Skin epidermis (tissue), 12 donors: ENCODE results near the gene AGBL4.

Source experiments
- H3K27ac ChIP-seq, 21 experiments: fragments of 200-600 bp; sonication (generic) in 11 of 21; one replicate each; pipeline ENCODE4 v1.5.0; 2020; ENCODE audit warnings: mild to moderate bottlenecking in 3 of 21, inconsistent platforms in 2 of 21, moderate library complexity in 2 of 21
- H3K4me3 ChIP-seq, 7 experiments: fragments of 200-600 bp; sonication (generic) in 2 of 7; one replicate each; pipeline ENCODE4 v1.5.0; 2020; ENCODE audit warnings: inconsistent platforms in 2 of 7, mild to moderate bottlenecking in 2 of 7, moderate library complexity in 1 of 7

The AGBL4 gene

DNA sequence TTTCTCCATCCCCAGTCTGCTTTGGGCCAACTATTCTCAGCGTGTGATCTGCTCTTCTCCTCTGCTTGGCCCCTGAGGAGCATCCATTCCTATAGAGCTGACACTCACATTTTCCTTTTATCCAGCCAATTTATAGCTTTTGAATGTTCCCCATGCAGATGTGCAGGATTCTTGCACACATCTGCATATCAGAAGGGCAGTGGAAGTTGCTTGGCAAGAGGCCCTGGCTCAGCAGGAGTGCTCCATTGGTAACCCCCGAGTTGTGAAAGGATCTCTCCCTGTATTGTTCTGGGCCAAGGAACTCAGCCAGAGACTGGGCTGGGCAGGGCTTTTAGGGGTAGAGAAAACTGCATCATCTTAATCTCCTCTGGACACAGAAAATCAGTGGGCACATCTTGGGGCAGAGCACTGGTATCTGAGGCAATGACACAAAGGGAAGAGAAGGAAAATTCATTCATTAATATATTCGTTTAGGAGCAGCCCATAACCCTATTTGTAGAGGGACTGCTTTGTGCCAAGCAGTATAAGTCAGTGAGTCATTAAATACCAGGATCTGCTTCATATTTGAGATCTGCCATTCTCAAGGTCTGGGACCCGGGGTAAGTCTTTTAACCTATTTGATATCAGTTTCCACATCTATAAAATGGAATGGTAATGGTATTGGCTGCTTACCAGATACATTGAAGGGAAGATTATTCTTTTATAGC, 1216.0 kb downstream of the AGBL4 start:
- Histone ChIP-seq H3K27ac (no peak overlapping the region), H3K4me3 (no peak overlapping the region)

GRCh38 chr1:48803474-48803873, 1220.3 kb downstream of the AGBL4 start:
- H3K4me3 ChIP-seq = no peak overlapping the region

GRCh38 chr1:48794816-48795215, 1228.9 kb downstream of the AGBL4 start:
- Histone ChIP-seq H3K4me3 (no peak overlapping the region), H3K27ac (no peak overlapping the region)

More at GRCh38 chr1:48803474-48803873, 1220.3 kb downstream of the AGBL4 start:
- no peak overlapping the region for H3K27ac ChIP-seq

DNA sequence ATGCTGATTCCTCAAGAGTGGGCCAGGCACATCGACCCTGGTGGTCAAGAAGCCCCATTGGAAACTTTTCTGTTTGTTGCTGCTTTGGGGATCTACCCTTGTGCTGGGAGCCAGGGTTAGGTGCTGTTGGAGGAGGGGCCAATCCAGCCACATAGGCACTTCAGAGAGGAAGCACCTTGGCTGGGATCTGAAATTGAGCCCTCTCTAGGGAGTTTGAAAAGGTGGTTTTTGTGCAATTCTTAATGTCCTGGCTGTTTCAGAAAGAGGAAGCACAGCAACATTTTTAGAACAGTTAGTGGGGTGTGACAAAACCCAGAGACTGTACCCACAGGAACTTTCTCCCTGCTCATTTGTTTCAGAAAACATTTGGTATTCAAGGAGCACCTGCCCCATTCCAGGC, 1229.9 kb downstream of the AGBL4 start:
- Histone ChIP-seq H3K27ac (no peak overlapping the region), H3K4me3 (no peak overlapping the region)

GRCh38 chr1:48792961-48793360, 1230.8 kb downstream of the AGBL4 start:
- no peak overlapping the region for H3K27ac ChIP-seq
- no peak overlapping the region for H3K4me3 ChIP-seq

DNA sequence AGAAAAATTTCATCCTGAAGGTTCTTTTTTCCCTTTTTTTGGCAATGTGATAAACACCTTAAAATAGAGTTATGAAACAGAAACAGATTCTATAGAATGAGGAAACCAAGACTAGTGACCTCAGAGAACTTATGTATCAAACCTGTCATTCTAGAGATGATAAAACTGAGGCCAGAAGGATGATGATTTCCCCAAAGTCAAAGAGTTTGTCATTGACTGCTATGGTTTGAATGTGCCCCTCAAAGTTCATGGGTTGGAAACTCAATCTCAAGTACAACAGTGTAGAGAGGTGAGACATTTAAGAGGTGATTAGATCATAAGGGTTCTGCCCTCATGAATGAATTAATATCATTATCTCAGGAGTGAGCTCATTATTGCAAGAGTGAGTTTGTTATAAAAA, 1233.4 kb downstream of the AGBL4 start:
- no peak overlapping the region for H3K4me3 ChIP-seq
- no peak overlapping the region for H3K27ac ChIP-seq

GRCh38 chr1:48789903-48790302, 1233.9 kb downstream of the AGBL4 start:
- no peak overlapping the region for H3K27ac ChIP-seq

DNA sequence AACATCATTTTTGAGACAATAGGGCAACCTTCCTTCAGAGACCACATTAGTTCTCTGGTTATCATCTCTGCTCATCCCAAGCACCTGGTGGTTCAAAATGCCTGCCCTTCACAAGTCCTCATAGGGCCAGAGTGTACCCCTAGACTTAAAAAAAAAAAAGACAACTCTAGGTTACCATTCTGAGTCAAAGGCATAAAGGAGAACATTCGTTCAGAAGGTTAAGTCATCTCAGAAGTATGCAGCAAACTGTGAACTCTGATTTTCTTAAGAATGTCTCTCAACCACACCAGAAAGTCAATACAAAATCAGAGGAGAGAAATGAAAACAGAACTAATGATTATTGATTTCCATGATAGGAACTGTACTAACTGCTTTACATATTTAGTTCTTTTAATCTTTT, 1237.9 kb downstream of the AGBL4 start:
- no peak overlapping the region for H3K4me3 ChIP-seq
- H3K27ac ChIP-seq = no peak overlapping the region

More at GRCh38 chr1:48789903-48790302, 1233.9 kb downstream of the AGBL4 start:
- no peak overlapping the region for H3K4me3 ChIP-seq

DNA sequence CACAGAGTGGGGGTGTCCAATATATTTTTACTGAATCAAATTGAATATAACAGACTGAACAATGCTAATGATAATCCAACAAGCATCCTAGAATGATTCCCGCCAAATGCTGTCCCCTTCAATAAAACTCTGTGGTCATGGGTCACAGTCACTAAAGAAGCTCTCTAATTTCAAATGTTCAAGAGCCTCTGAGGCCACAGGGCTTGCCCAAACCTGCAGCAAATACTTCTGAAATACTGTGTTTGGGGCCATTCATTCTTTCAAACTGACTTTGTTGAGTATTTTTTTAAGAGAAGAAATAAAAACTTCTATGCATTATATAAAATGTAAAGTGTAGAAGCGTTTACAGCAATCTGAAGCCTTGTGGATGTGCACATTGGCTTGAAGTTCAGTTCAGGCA, 1239.5 kb downstream of the AGBL4 start:
- Histone ChIP-seq H3K4me3 (no peak overlapping the region), H3K27ac (no peak overlapping the region)

DNA sequence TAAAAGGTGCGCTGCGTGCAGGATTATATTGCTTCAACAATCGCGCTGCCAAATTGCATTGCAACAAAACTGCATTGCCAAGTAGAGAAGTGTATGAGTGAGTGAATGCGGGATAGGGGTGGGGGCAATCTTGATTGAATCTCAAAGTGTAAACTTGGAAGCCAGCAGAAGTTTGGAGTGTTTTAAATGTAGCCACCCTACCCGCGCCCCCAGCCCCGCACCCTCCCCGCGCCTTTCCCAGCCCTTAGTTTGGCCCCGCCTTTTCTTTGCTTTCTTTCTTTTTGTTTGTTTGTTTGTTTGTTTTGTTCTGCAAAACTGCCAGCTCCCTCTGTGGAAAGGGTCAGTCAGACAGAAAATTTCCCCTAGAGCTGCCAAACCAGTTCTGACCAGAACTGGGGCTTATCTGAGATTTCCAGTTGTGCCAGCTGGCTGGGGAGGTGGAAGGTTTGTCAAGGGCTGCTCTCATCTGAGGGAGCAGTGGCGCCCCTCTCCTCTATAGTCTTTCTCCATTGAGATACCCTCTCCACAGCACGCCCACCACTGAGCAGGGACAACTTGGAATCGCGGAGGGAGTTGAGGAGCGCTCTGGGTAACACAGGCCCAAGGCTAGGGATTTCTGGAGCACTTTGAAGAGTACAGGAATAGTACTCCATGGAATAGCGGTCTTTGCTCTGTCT, 1246.4 kb downstream of the AGBL4 start:
- H3K27ac ChIP-seq = peak overlapping the region in 8 of 21 experiments; percentile 6 to 95 (median 82)
- H3K4me3 ChIP-seq = peak overlapping the region; percentile 52 to 79 (median 65)

GRCh38 chr1:48776393-48777218, 1247.1 kb downstream of the AGBL4 start, which contains the start of gene BEND5:
Gene BEND5 (minus strand): TSS chr1:48776891. CDS start chr1:48776831, 60 bp downstream.
- Histone ChIP-seq H3K4me3 (peak within 1 kb of the TSS; percentile 52 to 79 (median 65)), H3K27ac (peak within 1 kb of the TSS in 19 of 21 experiments; percentile 7 to 95 (median 78))

DNA sequence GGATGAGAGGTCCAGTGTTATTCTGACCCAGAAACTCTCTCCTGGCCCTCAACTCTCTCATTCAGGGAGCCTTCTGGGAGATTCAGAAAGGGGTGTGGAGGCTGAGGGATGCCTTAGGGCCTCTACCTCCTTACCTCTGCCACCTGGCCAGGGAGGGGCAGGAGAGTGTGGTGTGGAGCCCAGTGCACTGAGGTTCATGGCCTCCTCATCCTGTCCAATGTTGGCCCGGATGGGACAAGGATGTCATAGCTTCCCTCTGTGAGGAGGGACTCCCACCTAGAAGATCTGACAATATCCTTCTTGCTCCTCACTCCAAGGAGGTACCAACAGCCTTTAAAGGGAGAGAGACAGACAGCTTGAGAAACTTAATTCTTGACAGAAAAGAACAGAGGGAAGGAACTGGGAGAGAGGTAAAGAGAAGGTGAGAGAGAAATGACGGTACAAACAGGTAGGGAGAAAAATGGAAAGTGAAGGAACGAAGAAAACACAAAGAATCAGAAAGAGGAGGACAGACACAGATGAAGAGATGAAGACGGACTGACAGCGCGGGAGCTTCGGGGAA, 1247.8 kb downstream of the AGBL4 start:
- Histone ChIP-seq H3K27ac (peak overlapping the region in 16 of 21 experiments; percentile 45 to 95 (median 80)), H3K4me3 (peak overlapping the region; percentile 52 to 79 (median 65))

DNA sequence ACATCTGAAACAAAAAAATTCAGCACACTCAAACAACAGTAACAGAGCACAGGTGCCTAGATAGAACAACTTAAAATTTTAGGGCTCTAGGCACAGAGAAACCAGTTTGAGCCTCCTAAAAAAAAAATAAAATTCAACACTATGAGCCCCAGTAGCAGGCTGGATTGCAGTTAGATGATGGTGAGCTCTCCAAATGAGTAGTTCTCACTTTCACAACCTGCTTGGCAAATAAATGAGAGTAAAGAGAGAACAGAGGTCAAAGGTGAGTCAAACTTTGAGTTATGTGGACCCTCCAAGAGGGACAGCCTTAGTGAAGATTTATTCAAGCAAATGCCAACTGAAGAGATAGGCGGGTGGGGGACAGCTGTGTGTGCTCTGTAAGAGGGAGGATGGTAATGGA, 1250.6 kb downstream of the AGBL4 start:
- Histone ChIP-seq H3K27ac (no peak overlapping the region), H3K4me3 (no peak overlapping the region)

DNA sequence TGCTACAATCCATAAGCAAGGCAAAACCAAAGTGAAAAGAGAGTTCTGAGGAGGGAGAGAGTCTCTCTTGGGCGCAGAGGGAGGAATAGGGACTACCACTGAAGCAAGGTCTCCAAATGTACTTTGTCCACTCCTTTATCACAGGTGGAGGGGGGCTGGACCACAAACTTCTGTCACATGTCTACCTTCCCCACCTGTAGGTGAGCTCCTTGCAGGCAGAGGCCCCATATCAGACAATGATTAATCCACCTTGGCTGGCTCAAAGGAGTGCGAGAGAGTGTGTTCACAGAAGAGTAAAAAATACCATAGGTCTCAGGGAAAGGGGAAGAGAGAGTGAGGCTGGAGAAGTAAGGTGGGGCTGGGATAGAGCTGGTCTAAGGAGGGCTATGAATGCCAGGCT, 1251.5 kb downstream of the AGBL4 start:
- no peak overlapping the region for H3K4me3 ChIP-seq
- H3K27ac ChIP-seq = no peak overlapping the region

GRCh38 chr1:48771561-48771960, 1252.2 kb downstream of the AGBL4 start:
- no peak overlapping the region for H3K27ac ChIP-seq
- H3K4me3 ChIP-seq = no peak overlapping the region

- Histone ChIP-seq H3K27ac (no peak overlapping the region), H3K4me3 (no peak overlapping the region)
Observed at GRCh38 chr1:48767975-48768510, 1255.7 kb downstream of the AGBL4 start.

GRCh38 chr1:48765335-48765734, 1258.4 kb downstream of the AGBL4 start:
- Histone ChIP-seq H3K4me3 (no peak overlapping the region), H3K27ac (no peak overlapping the region)

GRCh38 chr1:48761986-48762385, 1261.8 kb downstream of the AGBL4 start:
- Histone ChIP-seq H3K4me3 (no peak overlapping the region), H3K27ac (peak overlapping the region in 5 of 21 experiments; percentile 2 to 57 (median 21))

DNA sequence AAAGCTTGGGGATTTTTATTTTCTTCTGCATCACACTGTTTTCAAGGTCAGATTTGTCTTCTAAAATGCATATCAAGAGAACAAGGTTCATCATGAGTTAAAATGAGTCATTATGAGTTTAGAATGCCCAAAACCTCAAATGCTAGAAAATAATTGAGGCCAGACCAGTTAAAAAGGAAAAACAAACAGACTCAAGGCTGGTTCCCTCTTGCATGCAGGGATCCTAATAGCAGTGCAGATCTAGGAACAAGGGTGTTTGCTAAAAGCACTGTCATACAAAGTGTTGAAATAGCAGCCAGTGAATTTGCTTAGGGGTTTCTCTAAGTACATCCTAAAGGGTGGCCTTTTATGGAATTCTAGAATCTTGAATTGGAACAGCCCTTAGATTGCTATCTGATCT, 1262.3 kb downstream of the AGBL4 start:
- Histone ChIP-seq H3K4me3 (no peak overlapping the region), H3K27ac (peak overlapping the region in 6 of 21 experiments; percentile 2 to 57 (median 12))

DNA sequence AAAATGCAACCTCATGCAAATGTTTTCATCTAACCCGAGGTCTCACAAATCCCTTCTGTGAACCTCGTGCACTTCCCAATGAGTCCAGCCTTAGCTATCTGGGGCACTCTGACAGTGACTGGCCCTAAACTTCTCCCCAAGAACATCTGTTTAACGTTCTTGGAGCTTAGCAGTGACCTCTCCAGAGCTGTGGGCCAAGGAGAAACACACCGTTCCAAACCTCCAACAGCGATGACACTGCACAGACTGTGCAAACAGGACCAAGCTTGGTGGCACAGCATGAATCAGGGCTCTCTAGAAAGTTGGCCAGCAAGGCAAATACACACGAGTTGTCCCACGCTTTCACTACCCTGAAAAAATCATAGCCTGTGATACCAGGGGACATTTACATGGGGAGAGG, 1262.9 kb downstream of the AGBL4 start:
- peak overlapping the region in 5 of 21 experiments; percentile 1 to 33 (median 12) for H3K27ac ChIP-seq
- no peak overlapping the region for H3K4me3 ChIP-seq
